Fibroblast of peridontal ligament (primary cell): ENCODE data around the gene UCMA.
"Not testable (repeated sequence)": the region's sequence is repeated elsewhere in the genome, so short reads cannot be mapped to it uniquely, and the experiment has no call there.

Source experiments
- DNase-seq: peaks from one replicate; pipeline ENCODE4 v3.0.0-alpha.2; 2010; ENCODE audit errors: extremely low read depth

The UCMA gene

GRCh38 chr10:13234172-13234571, at the start of gene UCMA:
UCMA (minus strand) TSS chr10:13234374; CDS start chr10:13234258, 116 bp downstream.
- no peak for DNase-seq

GRCh38 chr10:13282348-13282747, 48.2 kb upstream of the UCMA start:
- DNase-seq, result not testable (repeated sequence)

GRCh38 chr10:13276749-13277365, 42.7 kb upstream of the UCMA start:
- DNase-seq, result peak; percentile 67

- DNase-seq, result not testable (repeated sequence)
Observed at GRCh38 chr10:13276146-13276545, 42.0 kb upstream of the UCMA start.

- peak; percentile 66 for DNase-seq
Observed at GRCh38 chr10:13272164-13272571, 38.0 kb upstream of the UCMA start.

GRCh38 chr10:13271552-13272163, 37.5 kb upstream of the UCMA start:
- no peak for DNase-seq

GRCh38 chr10:13270877-13271551, 36.8 kb upstream of the UCMA start:
- peak; percentile 7 for DNase-seq

- no peak for DNase-seq
Observed at GRCh38 chr10:13268841-13269240, 34.7 kb upstream of the UCMA start.

GRCh38 chr10:13268310-13268709, 34.1 kb upstream of the UCMA start:
- DNase-seq, result no peak

GRCh38 chr10:13263591-13263990, 29.4 kb upstream of the UCMA start:
- DNase-seq, result no peak

GRCh38 chr10:13262433-13262832, 28.3 kb upstream of the UCMA start:
- no peak for DNase-seq

GRCh38 chr10:13257621-13258140, 23.5 kb upstream of the UCMA start:
- DNase-seq, result no peak

- DNase-seq, result no peak
Observed at GRCh38 chr10:13256627-13257026, 22.5 kb upstream of the UCMA start.

- no peak for DNase-seq
Observed at GRCh38 chr10:13253726-13254125, 19.6 kb upstream of the UCMA start.

- no peak for DNase-seq
Observed at GRCh38 chr10:13247784-13248183, 13.6 kb upstream of the UCMA start.

GRCh38 chr10:13247246-13247645, 13.1 kb upstream of the UCMA start:
- DNase-seq, result no peak

GRCh38 chr10:13242260-13242659, 8.1 kb upstream of the UCMA start:
- DNase-seq, result not testable (repeated sequence)

GRCh38 chr10:13241613-13242012, 7.4 kb upstream of the UCMA start:
- DNase-seq, result no peak

GRCh38 chr10:13239923-13240322, 5.7 kb upstream of the UCMA start:
- DNase-seq, result no peak

- no peak for DNase-seq
Observed at GRCh38 chr10:13238271-13239077, 4.3 kb upstream of the UCMA start.

- no peak for DNase-seq
Observed at GRCh38 chr10:13236638-13237037, 2.5 kb upstream of the UCMA start.

GRCh38 chr10:13234736-13235135, 562 bp upstream of the UCMA start:
- DNase-seq, result not testable (repeated sequence)
